ENCODE results near the gene BANP. TPM values are rescaled to one million over a fixed set of nuclear protein-coding genes. Genes with fewer than 3 reads are reported as not detected.
"Not testable (repeated sequence)": the region's sequence is repeated elsewhere in the genome, so short reads cannot be mapped to it uniquely, and the experiment has no call there.

The BANP gene
- total RNA-seq (2014; rRNA removed; shearing (Covaris generic)) = 37.1 and 39.6 TPM in 2 replicates
- total RNA-seq (2022) = 55.8 and 58.0 TPM in 2 replicates
- percentile 67 among the genes with signal in this experiment for Bru-seq, nascent RNA
- BruChase-seq, experiment 1, labeled RNA remaining after a 6-hour chase = percentile 72 among the genes with signal in this experiment
- percentile 68 among the genes with signal in this experiment for BruChase-seq, experiment 2, labeled RNA remaining after a 2-hour chase
- long read RNA-seq, partial matches to known transcripts = 4 of 60 reads
- long read RNA-seq, other reads (novel, unspliced or antisense) = 47 of 60 reads

GRCh38 chr16:87950765-87951551 lies at the start of gene BANP:
TSS of gene BANP (plus strand) at chr16:87951434. CDS start at chr16:87975116, 23,682 bp downstream.
- peak within 1 kb of the TSS; percentile 97 for H3K4me2 ChIP-seq (ENCODE audit: low read length)
- ChIA-PET CTCF (ENCODE audit: unreplicated experiment) (interaction anchor here (0.6 kb wide), 1 partner anchor 37 kb away, joined by 11 read pairs; no protein-coding TSS in a partner anchor), POLR2A (interaction anchor here (0.5 to 0.6 kb wide), 3 partner anchors 78 to 582 kb away, joined by 3 read pairs; no protein-coding TSS in a partner anchor)
- H3K9me2 ChIP-seq (ENCODE audit: insufficient read depth, low read length) = no peaks in the 10 kb centered on the region
- H3K79me2 ChIP-seq (ENCODE audit: insufficient read depth, low read depth, low read length) = peaks cover 43% of the 10 kb centered on the region
- H3K27ac ChIP-seq (ENCODE audit: low read depth, low read length, poor library complexity, severe bottlenecking) = peak within 1 kb of the TSS; percentile 76
- peaks cover 53% of the 10 kb centered on the region for H3K4me1 ChIP-seq (ENCODE audit: insufficient read depth, low read length, poor library complexity, severe bottlenecking)
- BruUV-seq (replicated peaks) = no TSS peak
- peak within 1 kb of the TSS; percentile 74 for H3K4me3 ChIP-seq (ENCODE audit: low read depth, low read length, poor library complexity, severe bottlenecking)
- H3K36me3 ChIP-seq (ENCODE audit: insufficient read depth, low read length) = peaks cover 28% of the 10 kb centered on the region; the same call in 1 of the 2 replicates
- TF ChIP-seq EZH2phosphoT487 (IDR thresholded peaks at IDR 0.05; ENCODE audit: borderline replicate concordance, low read depth, low read length) = no peak
- TF ChIP-seq, protein P1, sequence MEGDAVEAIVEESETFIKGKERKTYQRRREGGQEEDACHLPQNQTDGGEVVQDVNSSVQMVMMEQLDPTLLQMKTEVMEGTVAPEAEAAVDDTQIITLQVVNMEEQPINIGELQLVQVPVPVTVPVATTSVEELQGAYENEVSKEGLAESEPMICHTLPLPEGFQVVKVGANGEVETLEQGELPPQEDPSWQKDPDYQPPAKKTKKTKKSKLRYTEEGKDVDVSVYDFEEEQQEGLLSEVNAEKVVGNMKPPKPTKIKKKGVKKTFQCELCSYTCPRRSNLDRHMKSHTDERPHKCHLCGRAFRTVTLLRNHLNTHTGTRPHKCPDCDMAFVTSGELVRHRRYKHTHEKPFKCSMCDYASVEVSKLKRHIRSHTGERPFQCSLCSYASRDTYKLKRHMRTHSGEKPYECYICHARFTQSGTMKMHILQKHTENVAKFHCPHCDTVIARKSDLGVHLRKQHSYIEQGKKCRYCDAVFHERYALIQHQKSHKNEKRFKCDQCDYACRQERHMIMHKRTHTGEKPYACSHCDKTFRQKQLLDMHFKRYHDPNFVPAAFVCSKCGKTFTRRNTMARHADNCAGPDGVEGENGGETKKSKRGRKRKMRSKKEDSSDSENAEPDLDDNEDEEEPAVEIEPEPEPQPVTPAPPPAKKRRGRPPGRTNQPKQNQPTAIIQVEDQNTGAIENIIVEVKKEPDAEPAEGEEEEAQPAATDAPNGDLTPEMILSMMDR (conservative IDR thresholded peaks at IDR 0.05; ENCODE audit: low read length) = peak; percentile 65
- DNase-seq (ENCODE audit: low spot score) = peak; percentile 100
- H4K20me1 ChIP-seq (ENCODE audit: insufficient read depth, low read length) = peaks cover 6% of the 10 kb centered on the region; the same call in 1 of the 2 replicates
- peak within 1 kb of the TSS; percentile 80 for H2AFZ ChIP-seq (ENCODE audit: low read length)
- no peaks in the 10 kb centered on the region for H3K9me3 ChIP-seq (ENCODE audit: low read length)
- intact Hi-C loops (cut with micrococcal nuclease; ENCODE audit: unreplicated experiment) = loop anchor here (2.0 to 10.0 kb wide), 4 partner anchors 94 to 604 kb away; no protein-coding TSS in a partner anchor

GRCh38 chr16:87904963-87905362 lies 46.3 kb upstream of the BANP start:
- H3K4me2 ChIP-seq (ENCODE audit: low read length); POLR2A ChIA-PET; H3K4me3 ChIP-seq (ENCODE audit: low read depth, low read length, poor library complexity, severe bottlenecking); H4K20me1 ChIP-seq (ENCODE audit: insufficient read depth, low read length); intact Hi-C loops (cut with micrococcal nuclease; ENCODE audit: unreplicated experiment); H3K4me1 ChIP-seq (ENCODE audit: insufficient read depth, low read length, poor library complexity, severe bottlenecking); H3K9me2 ChIP-seq (ENCODE audit: insufficient read depth, low read length); H2AFZ ChIP-seq (ENCODE audit: low read length); H3K79me2 ChIP-seq (ENCODE audit: insufficient read depth, low read depth, low read length); BruUV-seq (replicated peaks); CTCF ChIA-PET (ENCODE audit: unreplicated experiment); H3K36me3 ChIP-seq (ENCODE audit: insufficient read depth, low read length); H3K27ac ChIP-seq (ENCODE audit: low read depth, low read length, poor library complexity, severe bottlenecking); H3K9me3 ChIP-seq (ENCODE audit: low read length); DNase-seq (ENCODE audit: low spot score): not testable (repeated sequence)

- POLR2A ChIA-PET; BruUV-seq (replicated peaks); H2AFZ ChIP-seq (ENCODE audit: low read length): not testable (repeated sequence)
Observed at GRCh38 chr16:87905521-87905920, 45.7 kb upstream of the BANP start.

GRCh38 chr16:87908101-87908500 lies 43.1 kb upstream of the BANP start:
- H3K9me2 ChIP-seq (ENCODE audit: insufficient read depth, low read length); H3K27ac ChIP-seq (ENCODE audit: low read depth, low read length, poor library complexity, severe bottlenecking); H3K9me3 ChIP-seq (ENCODE audit: low read length); H3K36me3 ChIP-seq (ENCODE audit: insufficient read depth, low read length); H2AFZ ChIP-seq (ENCODE audit: low read length); POLR2A ChIA-PET; H3K4me1 ChIP-seq (ENCODE audit: insufficient read depth, low read length, poor library complexity, severe bottlenecking); CTCF ChIA-PET (ENCODE audit: unreplicated experiment); DNase-seq (ENCODE audit: low spot score); H3K4me2 ChIP-seq (ENCODE audit: low read length); H4K20me1 ChIP-seq (ENCODE audit: insufficient read depth, low read length); intact Hi-C loops (cut with micrococcal nuclease; ENCODE audit: unreplicated experiment); BruUV-seq (replicated peaks); H3K4me3 ChIP-seq (ENCODE audit: low read depth, low read length, poor library complexity, severe bottlenecking); H3K79me2 ChIP-seq (ENCODE audit: insufficient read depth, low read depth, low read length): not testable (repeated sequence)

More at GRCh38 chr16:87905521-87905920, 45.7 kb upstream of the BANP start:
- H3K36me3 ChIP-seq (ENCODE audit: insufficient read depth, low read length); H4K20me1 ChIP-seq (ENCODE audit: insufficient read depth, low read length); H3K4me1 ChIP-seq (ENCODE audit: insufficient read depth, low read length, poor library complexity, severe bottlenecking); H3K27ac ChIP-seq (ENCODE audit: low read depth, low read length, poor library complexity, severe bottlenecking); CTCF ChIA-PET (ENCODE audit: unreplicated experiment); H3K4me3 ChIP-seq (ENCODE audit: low read depth, low read length, poor library complexity, severe bottlenecking); H3K9me3 ChIP-seq (ENCODE audit: low read length); H3K4me2 ChIP-seq (ENCODE audit: low read length); intact Hi-C loops (cut with micrococcal nuclease; ENCODE audit: unreplicated experiment); DNase-seq (ENCODE audit: low spot score); H3K79me2 ChIP-seq (ENCODE audit: insufficient read depth, low read depth, low read length); H3K9me2 ChIP-seq (ENCODE audit: insufficient read depth, low read length): not testable (repeated sequence)
